ENCODE measurements around the gene SLCO1B3.
"Not testable (repeated sequence)": the region's sequence is repeated elsewhere in the genome, so short reads cannot be mapped to it uniquely, and the experiment has no call there.

Gene SLCO1B3

DNA sequence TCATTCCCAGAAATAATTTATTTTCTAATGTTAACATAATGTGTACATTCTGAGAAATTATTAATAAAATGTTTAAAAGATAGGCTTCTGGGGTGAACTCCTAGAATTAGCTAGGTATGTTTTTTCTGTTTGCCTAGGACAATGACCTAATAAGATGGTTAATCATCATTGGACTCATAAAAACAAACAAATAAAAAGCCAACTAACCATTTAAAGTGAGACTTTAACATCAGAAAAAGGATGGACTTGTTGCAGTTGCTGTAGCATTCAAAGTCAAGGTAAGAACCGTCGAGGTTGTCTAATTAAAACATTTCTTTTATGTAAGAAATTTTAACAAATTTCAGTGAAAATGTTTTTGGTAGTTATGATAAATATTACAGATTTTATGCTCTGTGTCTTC, at the start of gene SLCO1B3:
Gene SLCO1B3 (plus strand): TSS at position 219 of the 400 bp plus-strand sequence. CDS start 5,034 bp downstream, outside the sequence.
- Mint-ChIP-seq H3K27ac (no peak within 1 kb of the TSS), H3K27me3 (no peaks in the 10 kb centered on the region), H3K4me1 (ENCODE audit: low read depth) (no peaks in the 10 kb centered on the region), H3K36me3 (ENCODE audit: low read depth) (no peaks in the 10 kb centered on the region), H3K4me3 (no peak within 1 kb of the TSS), H3K9me3 (no peaks in the 10 kb centered on the region)

DNA sequence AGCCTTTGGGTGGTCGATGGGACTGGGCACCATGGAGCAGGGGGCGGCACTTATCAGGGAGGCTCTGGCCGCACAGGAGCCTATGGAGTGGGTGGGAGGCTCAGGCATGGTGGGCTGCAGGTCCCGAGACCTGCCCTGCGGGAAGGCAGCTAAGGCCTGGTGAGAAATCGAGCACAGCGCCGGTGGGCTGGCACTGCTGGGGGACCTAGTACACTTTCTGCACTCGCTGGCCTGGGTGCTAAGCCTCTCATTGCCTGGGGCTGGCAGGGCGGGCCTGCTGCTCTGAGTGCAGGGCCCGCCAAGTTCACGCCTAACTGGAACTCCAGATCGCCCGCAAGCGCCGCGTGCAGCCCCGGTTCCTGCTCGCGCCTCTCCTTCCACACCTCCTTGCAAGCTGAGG, 33.1 kb upstream of the SLCO1B3 start:
- peaks cover 15% of the 10 kb centered on the region for H3K9me3 Mint-ChIP-seq
- H3K4me1 Mint-ChIP-seq (ENCODE audit: low read depth) = no peaks in the 10 kb centered on the region
- H3K4me3 Mint-ChIP-seq = no peak overlapping the region
- no peaks in the 10 kb centered on the region for H3K27me3 Mint-ChIP-seq
- H3K36me3 Mint-ChIP-seq (ENCODE audit: low read depth) = no peaks in the 10 kb centered on the region
- no peak overlapping the region for H3K27ac Mint-ChIP-seq

- Mint-ChIP-seq H3K36me3 (ENCODE audit: low read depth) (no peaks in the 10 kb centered on the region), H3K4me1 (ENCODE audit: low read depth) (no peaks in the 10 kb centered on the region), H3K9me3 (peaks cover 18% of the 10 kb centered on the region), H3K27me3 (no peaks in the 10 kb centered on the region), H3K27ac (no peak overlapping the region), H3K4me3 (no peak overlapping the region)
Measured at GRCh38 chr12:20778969-20779368, 31.5 kb upstream of the SLCO1B3 start.

- H3K4me3 Mint-ChIP-seq; H3K4me1 Mint-ChIP-seq (ENCODE audit: low read depth); H3K27me3 Mint-ChIP-seq; H3K36me3 Mint-ChIP-seq (ENCODE audit: low read depth); H3K27ac Mint-ChIP-seq: not testable (repeated sequence)
- H3K9me3 Mint-ChIP-seq = peaks cover 18% of the 10 kb centered on the region
Measured at GRCh38 chr12:20779971-20780370, 30.5 kb upstream of the SLCO1B3 start.

DNA sequence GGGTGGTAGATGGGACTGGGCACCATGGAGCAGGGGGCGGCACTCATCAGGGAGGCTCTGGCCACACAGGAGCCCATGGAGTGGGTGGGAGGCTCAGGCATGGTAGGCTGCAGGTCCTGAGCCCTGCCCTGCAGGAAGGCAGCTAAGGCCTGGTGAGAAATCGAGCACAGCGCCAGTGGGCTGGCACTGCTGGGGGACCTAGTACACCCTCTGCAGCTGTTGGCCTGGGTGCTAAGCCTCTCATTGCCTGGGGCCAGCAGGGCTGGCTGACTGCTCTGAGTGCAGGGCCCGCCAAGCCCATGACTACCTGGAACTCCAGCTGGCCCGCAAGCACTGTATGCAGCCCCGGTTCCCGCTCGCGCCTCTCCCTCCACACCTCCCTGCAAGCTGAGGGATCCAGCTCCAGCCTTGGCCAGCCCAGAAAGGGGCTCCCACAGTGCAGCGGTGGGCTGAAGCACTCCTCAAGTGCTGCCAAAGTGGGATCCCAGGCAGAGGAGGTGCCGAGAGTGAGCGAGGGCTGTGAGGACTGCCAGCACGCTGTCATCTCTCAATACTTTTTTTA, 26.6 kb upstream of the SLCO1B3 start:
- not testable (repeated sequence) for H3K27ac Mint-ChIP-seq; H3K4me1 Mint-ChIP-seq (ENCODE audit: low read depth); H3K4me3 Mint-ChIP-seq; H3K27me3 Mint-ChIP-seq; H3K36me3 Mint-ChIP-seq (ENCODE audit: low read depth)
- peaks cover 18% of the 10 kb centered on the region for H3K9me3 Mint-ChIP-seq

GRCh38 chr12:20792971-20793370, 17.5 kb upstream of the SLCO1B3 start:
- no peak overlapping the region for H3K4me3 Mint-ChIP-seq
- H3K4me1 Mint-ChIP-seq (ENCODE audit: low read depth) = no peaks in the 10 kb centered on the region
- H3K36me3 Mint-ChIP-seq (ENCODE audit: low read depth) = no peaks in the 10 kb centered on the region
- H3K27me3 Mint-ChIP-seq = no peaks in the 10 kb centered on the region
- H3K9me3 Mint-ChIP-seq = no peaks in the 10 kb centered on the region
- H3K27ac Mint-ChIP-seq = no peak overlapping the region

DNA sequence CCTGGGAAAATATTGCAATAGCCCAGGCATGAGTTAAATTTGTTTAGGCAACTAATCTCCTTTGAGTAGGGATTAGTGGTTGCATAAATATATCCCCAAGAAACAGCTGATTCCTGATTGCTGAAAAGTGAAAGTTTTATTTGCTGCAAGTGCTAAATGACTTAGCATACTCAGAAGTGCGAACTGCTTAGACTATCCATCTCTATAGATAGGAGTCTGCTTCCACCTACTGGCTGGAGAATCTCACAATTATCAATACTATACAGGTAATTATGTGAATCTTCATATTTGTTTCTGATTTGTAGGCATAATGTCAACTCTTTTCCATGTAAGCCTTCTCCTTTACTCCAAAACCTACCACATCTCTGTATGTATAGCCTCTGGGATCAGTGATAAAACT, 12.0 kb upstream of the SLCO1B3 start:
- no peaks in the 10 kb centered on the region for H3K9me3 Mint-ChIP-seq
- H3K4me1 Mint-ChIP-seq (ENCODE audit: low read depth) = no peaks in the 10 kb centered on the region
- H3K27me3 Mint-ChIP-seq = no peaks in the 10 kb centered on the region
- no peak overlapping the region for H3K4me3 Mint-ChIP-seq
- no peak overlapping the region for H3K27ac Mint-ChIP-seq
- no peaks in the 10 kb centered on the region for H3K36me3 Mint-ChIP-seq (ENCODE audit: low read depth)

GRCh38 chr12:20800160-20800559, 10.3 kb upstream of the SLCO1B3 start:
- H3K27me3 Mint-ChIP-seq = no peaks in the 10 kb centered on the region
- no peaks in the 10 kb centered on the region for H3K9me3 Mint-ChIP-seq
- H3K36me3 Mint-ChIP-seq (ENCODE audit: low read depth) = no peaks in the 10 kb centered on the region
- no peak overlapping the region for H3K27ac Mint-ChIP-seq
- H3K4me3 Mint-ChIP-seq = no peak overlapping the region
- no peaks in the 10 kb centered on the region for H3K4me1 Mint-ChIP-seq (ENCODE audit: low read depth)

GRCh38 chr12:20801035-20801434, 9.5 kb upstream of the SLCO1B3 start:
- Mint-ChIP-seq H3K27ac (no peak overlapping the region), H3K27me3 (no peaks in the 10 kb centered on the region), H3K36me3 (ENCODE audit: low read depth) (no peaks in the 10 kb centered on the region), H3K9me3 (no peaks in the 10 kb centered on the region), H3K4me3 (no peak overlapping the region), H3K4me1 (ENCODE audit: low read depth) (no peaks in the 10 kb centered on the region)

DNA sequence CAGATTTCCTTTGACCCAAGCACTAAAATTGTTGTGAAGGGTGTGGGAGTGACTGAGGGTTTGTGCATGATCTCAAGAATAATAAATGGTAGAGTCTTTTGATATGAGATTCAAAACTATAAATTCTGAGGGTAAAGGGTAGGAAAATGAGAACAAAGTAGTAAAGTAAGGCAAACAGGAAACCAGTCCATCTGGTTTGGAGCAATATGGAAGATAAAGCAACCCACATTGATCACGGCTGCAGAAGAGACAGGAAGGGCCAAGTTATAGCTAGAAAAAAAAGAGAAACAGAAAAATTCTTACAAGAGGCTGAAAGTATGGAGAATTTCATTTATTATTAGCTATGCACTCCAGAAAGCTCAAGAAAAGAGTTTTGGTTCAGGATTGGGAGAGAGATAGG, 4.6 kb upstream of the SLCO1B3 start:
- H3K9me3 Mint-ChIP-seq = no peaks in the 10 kb centered on the region

DNA sequence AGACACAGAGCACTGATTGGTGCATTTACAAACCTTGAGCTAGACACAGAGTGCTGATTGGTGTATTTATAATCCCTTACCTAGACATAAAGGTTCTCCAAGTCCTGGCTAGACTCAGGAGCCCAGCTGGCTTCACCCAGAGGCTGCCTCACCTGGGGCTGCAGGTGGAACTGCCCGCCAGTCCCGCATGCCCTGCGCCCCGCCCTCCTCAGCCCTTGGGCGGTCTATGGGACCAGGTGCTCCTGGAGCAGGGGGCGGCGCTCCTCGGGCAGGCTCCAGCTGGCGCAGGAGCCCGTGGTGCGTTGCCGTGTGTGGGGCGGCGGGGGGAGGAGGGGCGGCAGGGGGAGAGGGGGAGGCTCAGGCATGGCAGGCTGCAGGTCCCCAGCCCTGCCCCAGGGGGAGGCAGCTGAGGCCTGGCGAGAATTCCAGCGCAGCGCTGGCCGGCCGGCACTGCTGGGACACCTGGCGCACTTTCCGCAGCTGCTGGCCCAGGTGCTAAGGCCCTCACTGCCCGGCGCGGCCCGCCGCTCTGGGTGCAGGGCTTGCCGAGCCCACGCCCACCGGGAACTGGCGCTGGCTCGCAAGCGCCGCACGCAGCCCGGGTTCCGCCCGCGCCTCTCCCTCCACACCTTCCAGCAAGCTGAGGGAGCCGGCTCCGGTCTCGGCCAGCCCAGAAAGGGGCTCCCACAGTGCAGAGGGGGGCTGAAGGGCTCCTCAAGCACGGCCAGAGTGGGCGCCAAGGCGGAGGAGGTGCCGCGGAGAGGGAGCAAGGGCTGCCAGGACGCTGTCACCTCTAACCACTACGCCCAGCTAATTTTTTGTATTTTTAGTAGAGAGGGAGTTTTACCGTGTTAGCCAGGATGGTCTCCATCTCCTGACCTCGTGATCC, 3.1 kb upstream of the SLCO1B3 start:
- H3K27me3 Mint-ChIP-seq = no peaks in the 10 kb centered on the region
- no peaks in the 10 kb centered on the region for H3K9me3 Mint-ChIP-seq
- H3K27ac Mint-ChIP-seq = no peak overlapping the region
- no peak overlapping the region for H3K4me3 Mint-ChIP-seq
- no peaks in the 10 kb centered on the region for H3K4me1 Mint-ChIP-seq (ENCODE audit: low read depth)
- no peaks in the 10 kb centered on the region for H3K36me3 Mint-ChIP-seq (ENCODE audit: low read depth)

More for the DNA sequence above, 4.6 kb upstream of the SLCO1B3 start:
- Mint-ChIP-seq H3K4me1 (ENCODE audit: low read depth) (no peaks in the 10 kb centered on the region), H3K27me3 (no peaks in the 10 kb centered on the region), H3K36me3 (ENCODE audit: low read depth) (no peaks in the 10 kb centered on the region), H3K4me3 (no peak overlapping the region), H3K27ac (no peak overlapping the region)

DNA sequence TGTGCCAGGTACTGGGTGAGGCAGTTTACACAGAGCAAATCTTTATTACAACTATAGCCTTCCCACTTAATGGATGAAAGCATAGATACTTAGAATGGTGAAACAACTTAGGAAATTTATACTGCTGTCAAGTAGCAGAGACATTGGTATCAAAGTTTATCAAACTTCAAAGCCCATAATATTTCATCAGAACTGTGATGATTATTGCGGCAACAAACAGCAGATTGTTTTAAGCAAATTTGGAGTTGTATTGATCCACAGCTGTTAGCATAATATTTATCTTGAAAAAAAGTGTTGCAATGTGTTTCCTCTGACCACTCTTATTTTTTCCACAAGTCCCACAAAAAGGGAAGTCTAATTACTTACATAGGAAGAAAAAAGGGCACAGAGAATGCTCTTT, 2.0 kb upstream of the SLCO1B3 start:
- no peak overlapping the region for H3K27ac Mint-ChIP-seq
- H3K36me3 Mint-ChIP-seq (ENCODE audit: low read depth) = no peaks in the 10 kb centered on the region
- H3K4me1 Mint-ChIP-seq (ENCODE audit: low read depth) = no peaks in the 10 kb centered on the region
- H3K27me3 Mint-ChIP-seq = no peaks in the 10 kb centered on the region
- H3K4me3 Mint-ChIP-seq = no peak overlapping the region
- no peaks in the 10 kb centered on the region for H3K9me3 Mint-ChIP-seq

DNA sequence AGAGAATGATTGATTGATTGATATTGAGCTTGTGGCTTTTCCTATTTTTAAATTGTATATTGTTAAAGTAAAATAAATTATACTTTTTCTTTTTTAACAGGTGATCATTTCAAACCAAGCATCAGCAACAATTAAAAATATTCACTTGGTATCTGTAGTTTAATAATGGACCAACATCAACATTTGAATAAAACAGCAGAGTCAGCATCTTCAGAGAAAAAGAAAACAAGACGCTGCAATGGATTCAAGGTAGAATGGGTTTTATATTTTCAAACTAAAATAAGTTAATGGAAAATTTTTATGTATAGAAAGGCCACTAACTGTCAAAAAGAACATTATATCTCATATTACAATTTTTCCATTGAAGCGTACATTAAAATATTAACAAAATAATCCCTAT, 5.1 kb downstream of the SLCO1B3 start:
- no peaks in the 10 kb centered on the region for H3K27me3 Mint-ChIP-seq
- H3K9me3 Mint-ChIP-seq = peaks cover 12% of the 10 kb centered on the region
- H3K4me1 Mint-ChIP-seq (ENCODE audit: low read depth) = no peaks in the 10 kb centered on the region
- no peak overlapping the region for H3K27ac Mint-ChIP-seq
- no peak overlapping the region for H3K4me3 Mint-ChIP-seq
- no peaks in the 10 kb centered on the region for H3K36me3 Mint-ChIP-seq (ENCODE audit: low read depth)

- no peak overlapping the region for H3K27ac Mint-ChIP-seq
- no peaks in the 10 kb centered on the region for H3K27me3 Mint-ChIP-seq
- no peak overlapping the region for H3K4me3 Mint-ChIP-seq
- H3K4me1 Mint-ChIP-seq (ENCODE audit: low read depth) = no peaks in the 10 kb centered on the region
- peaks cover 12% of the 10 kb centered on the region for H3K9me3 Mint-ChIP-seq
- no peaks in the 10 kb centered on the region for H3K36me3 Mint-ChIP-seq (ENCODE audit: low read depth)
Measured at GRCh38 chr12:20822415-20822814, 11.9 kb downstream of the SLCO1B3 start.

DNA sequence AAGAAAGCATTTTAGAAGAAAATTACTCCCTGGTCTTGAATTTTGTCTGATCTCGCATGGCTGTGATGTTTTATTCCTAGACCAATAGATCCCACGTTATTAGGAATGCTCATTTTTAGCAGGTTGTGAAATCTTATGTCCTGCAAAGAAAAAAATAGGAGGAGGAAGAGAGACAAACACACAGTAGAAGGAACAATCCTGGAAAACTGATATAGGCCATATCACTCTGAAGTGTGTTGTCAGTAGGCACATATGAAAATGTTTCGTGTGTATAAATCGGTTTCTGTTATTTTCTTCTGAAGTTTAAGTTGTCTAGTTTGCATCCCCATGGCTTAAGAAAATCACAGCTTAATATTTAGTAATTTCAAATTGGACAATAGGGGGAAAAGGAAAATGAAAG, 12.4 kb downstream of the SLCO1B3 start:
- Mint-ChIP-seq H3K27me3 (no peaks in the 10 kb centered on the region), H3K4me1 (ENCODE audit: low read depth) (no peaks in the 10 kb centered on the region), H3K27ac (no peak overlapping the region), H3K4me3 (no peak overlapping the region), H3K36me3 (ENCODE audit: low read depth) (no peaks in the 10 kb centered on the region), H3K9me3 (peaks cover 12% of the 10 kb centered on the region)

- H3K27ac Mint-ChIP-seq = no peak overlapping the region
- no peaks in the 10 kb centered on the region for H3K36me3 Mint-ChIP-seq (ENCODE audit: low read depth)
- no peaks in the 10 kb centered on the region for H3K9me3 Mint-ChIP-seq
- H3K4me3 Mint-ChIP-seq = no peak overlapping the region
- H3K27me3 Mint-ChIP-seq = no peaks in the 10 kb centered on the region
- H3K4me1 Mint-ChIP-seq (ENCODE audit: low read depth) = no peaks in the 10 kb centered on the region
Measured at GRCh38 chr12:20829919-20830318, 19.4 kb downstream of the SLCO1B3 start.
